ENCODE data around the gene ZBTB5. TPM values are rescaled to one million over a fixed set of nuclear protein-coding genes. Genes with fewer than 3 reads are reported as not detected.

ZBTB5 gene
- total RNA-seq, 2 experiments from 2014 or later: 10.2 TPM

DNA sequence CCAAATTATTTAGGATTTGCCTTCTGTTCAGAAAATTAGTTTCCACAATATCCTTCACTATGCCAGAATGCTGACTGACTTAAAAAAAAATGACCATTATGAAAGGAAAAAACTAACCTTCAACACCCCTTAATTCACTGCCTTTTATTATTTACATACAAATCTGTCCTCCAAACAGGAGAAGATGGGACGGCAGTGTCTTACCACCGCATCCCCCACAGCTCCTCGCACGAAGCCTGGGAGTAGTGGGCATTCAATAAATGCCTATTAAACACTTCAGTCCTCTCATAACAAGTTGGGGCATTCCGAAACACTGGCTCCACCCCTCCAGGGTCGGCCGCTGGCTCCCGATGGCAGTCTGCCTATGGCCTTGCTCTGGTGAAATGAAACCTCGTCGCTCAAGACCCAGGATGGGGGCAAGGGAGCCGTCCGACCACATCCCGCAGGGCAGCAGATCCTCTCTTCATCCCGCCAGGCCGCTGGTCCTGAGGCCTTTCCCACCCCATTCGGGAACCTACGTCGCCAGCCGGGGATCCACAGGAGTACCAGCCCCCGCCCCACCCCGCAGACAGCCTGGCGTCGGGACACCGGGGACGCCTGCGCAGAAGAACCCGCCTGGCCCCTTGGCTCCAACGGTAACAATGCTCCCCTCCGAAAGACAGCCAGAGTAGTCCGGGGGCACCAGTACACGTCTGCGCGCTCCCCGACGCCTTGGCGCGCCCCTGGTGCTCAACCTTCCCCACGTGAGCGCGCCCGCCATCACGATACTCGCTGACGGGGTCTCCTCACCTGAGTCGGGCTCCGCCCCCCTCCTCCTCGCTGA lies 613 bp downstream of the ZBTB5 start:
- H3K9me3 Mint-ChIP-seq: no peaks in the 10 kb centered on the region
- peak; percentile 63 for DNase-seq
- H3K27me3 Mint-ChIP-seq (ENCODE audit: low read depth): no peaks in the 10 kb centered on the region
- CTCF ChIA-PET: no interaction called here
- peaks cover 8% of the 10 kb centered on the region for H3K36me3 Mint-ChIP-seq (ENCODE audit: low read depth)
- H3K4me1 Mint-ChIP-seq (ENCODE audit: low read depth): peaks cover 30% of the 10 kb centered on the region
- H3K27ac Mint-ChIP-seq: peak overlapping the region; percentile 86
- H3K4me3 Mint-ChIP-seq: peak overlapping the region; percentile 93
- intact Hi-C loops (cut with micrococcal nuclease): loop anchor here (1.0 to 5.0 kb wide), 14 partner anchors 21 to 1064 kb away; partner anchors contain the start of genes EXOSC3, GRHPR, POLR1E and RNF38

- H3K27ac Mint-ChIP-seq: no peak overlapping the region
- peaks cover 8% of the 10 kb centered on the region for H3K36me3 Mint-ChIP-seq (ENCODE audit: low read depth)
- H3K27me3 Mint-ChIP-seq (ENCODE audit: low read depth): no peaks in the 10 kb centered on the region
- no peaks in the 10 kb centered on the region for H3K9me3 Mint-ChIP-seq
- CTCF ChIA-PET: interaction anchor here (0.7 to 0.9 kb wide), 2 partner anchors 22 to 23 kb away, joined by 3 read pairs; no protein-coding TSS in a partner anchor
- H3K4me3 Mint-ChIP-seq: peak overlapping the region; percentile 93
- intact Hi-C loops (cut with micrococcal nuclease): loop anchor here (2.0 kb wide), 2 partner anchors 163 to 385 kb away; no protein-coding TSS in a partner anchor
- H3K4me1 Mint-ChIP-seq (ENCODE audit: low read depth): peaks cover 31% of the 10 kb centered on the region
- DNase-seq: no peak
These were observed 1.2 kb downstream of the ZBTB5 start for GRCh38 chr9:37464006-37464405.

DNA sequence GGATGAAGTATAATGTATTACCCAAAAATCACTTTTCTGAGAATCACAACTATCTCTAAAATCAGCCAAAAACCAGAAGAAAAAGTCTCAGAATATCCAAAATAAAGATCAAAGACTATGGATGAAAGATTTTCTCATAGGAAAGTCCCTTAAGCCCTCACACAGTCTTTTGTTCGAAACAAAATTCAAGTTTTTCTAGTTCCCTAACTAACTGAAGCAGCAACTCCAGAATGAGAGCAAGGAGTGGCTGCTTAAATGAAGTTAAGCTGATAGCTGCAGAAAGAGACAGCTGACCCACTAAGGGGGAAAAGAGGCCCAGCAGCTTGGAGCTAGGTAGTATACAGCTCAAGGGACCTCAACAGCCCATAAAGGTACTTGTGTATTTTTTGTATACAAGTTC lies 8.4 kb downstream of the ZBTB5 start:
- intact Hi-C loops (cut with micrococcal nuclease): no loop called here
- no peak overlapping the region for H3K4me3 Mint-ChIP-seq
- no peak for DNase-seq
- no peaks in the 10 kb centered on the region for H3K9me3 Mint-ChIP-seq
- CTCF ChIA-PET: no interaction called here
- peaks cover 47% of the 10 kb centered on the region for H3K4me1 Mint-ChIP-seq (ENCODE audit: low read depth)
- no peak overlapping the region for H3K27ac Mint-ChIP-seq
- no peaks in the 10 kb centered on the region for H3K27me3 Mint-ChIP-seq (ENCODE audit: low read depth)
- peaks cover 3% of the 10 kb centered on the region for H3K36me3 Mint-ChIP-seq (ENCODE audit: low read depth)

GRCh38 chr9:37455884-37456647 lies 9.2 kb downstream of the ZBTB5 start:
- H3K27ac Mint-ChIP-seq: no peak overlapping the region
- intact Hi-C loops (cut with micrococcal nuclease): no loop called here
- CTCF ChIA-PET: no interaction called here
- no peaks in the 10 kb centered on the region for H3K27me3 Mint-ChIP-seq (ENCODE audit: low read depth)
- H3K36me3 Mint-ChIP-seq (ENCODE audit: low read depth): peaks cover 6% of the 10 kb centered on the region
- DNase-seq: no peak
- H3K4me3 Mint-ChIP-seq: no peak overlapping the region
- H3K9me3 Mint-ChIP-seq: no peaks in the 10 kb centered on the region
- H3K4me1 Mint-ChIP-seq (ENCODE audit: low read depth): peaks cover 50% of the 10 kb centered on the region

GRCh38 chr9:37454238-37454637 lies 11.0 kb downstream of the ZBTB5 start:
- H3K27ac Mint-ChIP-seq: no peak overlapping the region
- CTCF ChIA-PET: no interaction called here
- H3K4me1 Mint-ChIP-seq (ENCODE audit: low read depth): peaks cover 47% of the 10 kb centered on the region
- DNase-seq: no peak
- H3K9me3 Mint-ChIP-seq: no peaks in the 10 kb centered on the region
- H3K27me3 Mint-ChIP-seq (ENCODE audit: low read depth): no peaks in the 10 kb centered on the region
- H3K36me3 Mint-ChIP-seq (ENCODE audit: low read depth): peaks cover 13% of the 10 kb centered on the region
- intact Hi-C loops (cut with micrococcal nuclease): no loop called here
- H3K4me3 Mint-ChIP-seq: no peak overlapping the region

DNA sequence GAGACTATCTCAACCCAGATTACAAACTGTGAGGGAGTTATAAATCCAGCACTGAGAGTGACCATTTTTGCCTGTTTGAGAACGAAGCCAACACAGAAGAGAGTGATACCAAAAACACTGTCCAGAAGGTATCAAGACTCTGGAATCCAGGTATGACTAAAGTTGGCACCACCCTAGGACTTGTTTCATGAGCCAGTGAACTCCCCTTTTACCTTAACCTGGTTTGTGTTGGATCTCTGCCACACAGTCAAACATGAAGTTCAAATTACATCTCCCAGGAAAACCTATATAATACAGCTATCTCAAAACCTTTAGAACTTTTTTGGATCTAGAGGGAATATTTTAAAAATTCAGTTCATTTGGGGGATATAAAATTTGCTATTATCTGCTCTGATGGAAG lies 11.4 kb downstream of the ZBTB5 start:
- intact Hi-C loops (cut with micrococcal nuclease): no loop called here
- no peaks in the 10 kb centered on the region for H3K9me3 Mint-ChIP-seq
- H3K27me3 Mint-ChIP-seq (ENCODE audit: low read depth): no peaks in the 10 kb centered on the region
- CTCF ChIA-PET: no interaction called here
- H3K36me3 Mint-ChIP-seq (ENCODE audit: low read depth): peaks cover 13% of the 10 kb centered on the region
- no peak overlapping the region for H3K27ac Mint-ChIP-seq
- H3K4me3 Mint-ChIP-seq: no peak overlapping the region
- peaks cover 46% of the 10 kb centered on the region for H3K4me1 Mint-ChIP-seq (ENCODE audit: low read depth)
- no peak for DNase-seq

DNA sequence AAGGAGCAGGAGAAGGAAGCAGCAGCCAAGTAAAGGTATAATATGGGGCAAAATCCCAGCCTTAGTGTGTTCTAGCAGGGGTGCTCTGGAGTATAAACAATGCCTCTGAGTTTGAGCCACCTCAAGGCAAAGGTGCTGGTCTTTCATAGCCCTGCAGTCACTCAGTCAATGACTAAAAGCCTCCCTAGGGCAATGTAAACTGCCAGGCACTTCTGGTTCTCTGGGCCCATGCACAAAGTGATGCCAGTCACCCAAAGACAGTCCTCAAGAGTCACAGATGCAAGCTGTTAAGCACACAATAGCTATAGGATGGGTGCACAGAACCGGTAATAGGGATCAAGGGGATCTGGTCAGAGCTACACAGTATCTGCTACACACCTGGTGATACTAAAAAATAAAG lies 12.6 kb downstream of the ZBTB5 start:
- no peaks in the 10 kb centered on the region for H3K27me3 Mint-ChIP-seq (ENCODE audit: low read depth)
- H3K4me3 Mint-ChIP-seq: no peak overlapping the region
- H3K9me3 Mint-ChIP-seq: no peaks in the 10 kb centered on the region
- no peak for DNase-seq
- H3K36me3 Mint-ChIP-seq (ENCODE audit: low read depth): peaks cover 15% of the 10 kb centered on the region
- H3K27ac Mint-ChIP-seq: no peak overlapping the region
- intact Hi-C loops (cut with micrococcal nuclease): no loop called here
- H3K4me1 Mint-ChIP-seq (ENCODE audit: low read depth): peaks cover 39% of the 10 kb centered on the region
- CTCF ChIA-PET: no interaction called here

DNA sequence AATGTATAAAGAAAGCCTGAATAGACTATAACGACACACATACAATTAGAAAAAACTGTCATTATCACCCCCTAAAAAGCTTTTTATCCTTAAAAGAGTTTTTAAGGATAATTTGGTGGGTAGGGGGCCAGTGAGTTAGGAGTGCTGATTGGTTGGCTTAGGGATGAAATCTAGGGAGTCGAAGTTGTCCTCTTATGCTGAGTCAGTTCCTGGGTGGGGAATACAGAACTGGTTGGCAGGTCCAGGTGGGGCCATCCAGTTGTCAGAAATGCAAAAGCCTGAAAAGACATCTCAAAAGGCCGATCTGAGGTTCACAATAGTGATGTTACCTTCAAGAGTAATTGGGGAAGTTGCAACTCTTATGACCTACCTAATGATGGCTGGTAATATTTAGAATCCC lies 13.6 kb downstream of the ZBTB5 start:
- no peak overlapping the region for H3K27ac Mint-ChIP-seq
- intact Hi-C loops (cut with micrococcal nuclease): no loop called here

DNA sequence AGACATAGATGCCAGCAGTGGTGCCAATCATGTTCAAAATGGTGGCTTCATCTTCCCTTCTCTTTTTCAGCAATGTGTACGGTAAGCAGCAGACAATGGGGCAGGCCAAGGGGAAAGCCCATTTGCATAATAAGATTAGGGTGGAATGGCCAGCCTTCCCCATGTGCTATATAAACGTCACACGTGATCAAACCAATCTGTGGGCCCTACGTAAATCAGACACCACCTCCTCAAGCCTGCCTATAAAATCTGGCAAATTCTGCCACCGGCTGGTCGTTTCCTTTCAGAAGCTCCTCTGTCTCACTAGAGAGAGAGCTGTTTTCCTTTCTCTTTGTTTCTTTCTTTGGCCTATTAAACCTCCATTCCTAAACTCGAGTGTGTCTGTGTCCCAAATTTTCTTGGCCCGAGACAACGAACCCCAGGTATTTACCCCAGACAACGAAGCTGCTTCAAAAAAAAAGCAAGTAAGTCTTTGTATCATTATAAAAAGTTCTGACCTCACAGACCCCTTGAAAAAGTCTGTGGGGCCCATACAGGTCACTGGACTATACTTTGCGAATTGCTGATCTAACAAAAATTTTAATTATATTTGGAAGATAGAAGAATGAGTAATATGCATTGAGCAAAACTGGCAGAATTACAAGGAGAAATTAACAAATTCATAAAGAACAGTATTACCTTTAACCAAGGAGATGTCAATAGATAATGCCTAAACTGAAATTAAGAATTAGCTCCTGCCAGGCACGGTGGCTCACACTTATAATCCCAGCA lies 15.2 kb downstream of the ZBTB5 start:
- H3K36me3 Mint-ChIP-seq (ENCODE audit: low read depth): peaks cover 11% of the 10 kb centered on the region
- no peaks in the 10 kb centered on the region for H3K27me3 Mint-ChIP-seq (ENCODE audit: low read depth)
- no peak for DNase-seq
- H3K27ac Mint-ChIP-seq: no peak overlapping the region
- H3K4me1 Mint-ChIP-seq (ENCODE audit: low read depth): peaks cover 25% of the 10 kb centered on the region
- no peak overlapping the region for H3K4me3 Mint-ChIP-seq
- CTCF ChIA-PET: interaction anchor here (0.6 to 2.0 kb wide), 2 partner anchors 35 to 1199 kb away, joined by 4 to 7 read pairs; no protein-coding TSS in a partner anchor
- intact Hi-C loops (cut with micrococcal nuclease): no loop called here
- no peaks in the 10 kb centered on the region for H3K9me3 Mint-ChIP-seq

More for the DNA sequence above, 13.6 kb downstream of the ZBTB5 start:
- Mint-ChIP-seq H3K36me3 (ENCODE audit: low read depth) (peaks cover 15% of the 10 kb centered on the region), H3K4me3 (no peak overlapping the region), H3K9me3 (no peaks in the 10 kb centered on the region), H3K27me3 (ENCODE audit: low read depth) (no peaks in the 10 kb centered on the region), H3K4me1 (ENCODE audit: low read depth) (peaks cover 37% of the 10 kb centered on the region)
- no peak for DNase-seq
- CTCF ChIA-PET: no interaction called here

GRCh38 chr9:37447111-37447510 lies 18.1 kb downstream of the ZBTB5 start:
- no peak overlapping the region for H3K27ac Mint-ChIP-seq
- H3K9me3 Mint-ChIP-seq: no peaks in the 10 kb centered on the region

DNA sequence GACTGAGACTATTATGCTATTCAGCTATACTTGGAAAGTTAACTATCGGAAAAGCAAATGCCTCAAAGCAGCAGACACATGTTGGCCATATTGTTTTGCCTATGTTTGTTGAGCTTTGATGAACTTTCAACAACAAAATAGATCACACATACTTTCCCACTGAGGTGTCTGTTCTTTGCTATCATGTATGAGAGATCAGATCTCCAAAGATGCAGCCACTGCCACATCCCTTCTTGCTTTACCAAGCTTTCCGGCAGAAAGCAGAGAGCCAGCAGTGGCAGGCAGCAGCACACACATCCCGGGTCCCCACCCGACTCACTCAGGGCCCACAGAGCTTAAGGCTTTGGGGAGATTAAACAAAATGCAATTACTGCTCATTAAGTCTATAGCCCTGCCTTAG lies 18.8 kb downstream of the ZBTB5 start:
- Mint-ChIP-seq H3K27ac (no peak overlapping the region), H3K4me1 (ENCODE audit: low read depth) (peaks cover 16% of the 10 kb centered on the region), H3K9me3 (no peaks in the 10 kb centered on the region), H3K36me3 (ENCODE audit: low read depth) (peaks cover 15% of the 10 kb centered on the region), H3K4me3 (no peak overlapping the region), H3K27me3 (ENCODE audit: low read depth) (no peaks in the 10 kb centered on the region)
- CTCF ChIA-PET: interaction anchor here (1.6 kb wide), 1 partner anchor 32 kb away, joined by 3 read pairs; no protein-coding TSS in a partner anchor
- intact Hi-C loops (cut with micrococcal nuclease): no loop called here
- no peak for DNase-seq

More at GRCh38 chr9:37447111-37447510, 18.1 kb downstream of the ZBTB5 start:
- CTCF ChIA-PET: no interaction called here
- H3K36me3 Mint-ChIP-seq (ENCODE audit: low read depth): peaks cover 13% of the 10 kb centered on the region
- intact Hi-C loops (cut with micrococcal nuclease): no loop called here
- no peak for DNase-seq
- H3K27me3 Mint-ChIP-seq (ENCODE audit: low read depth): no peaks in the 10 kb centered on the region
- H3K4me3 Mint-ChIP-seq: no peak overlapping the region
- peaks cover 20% of the 10 kb centered on the region for H3K4me1 Mint-ChIP-seq (ENCODE audit: low read depth)

- Mint-ChIP-seq H3K27ac (no peak overlapping the region), H3K9me3 (no peaks in the 10 kb centered on the region), H3K4me3 (no peak overlapping the region), H3K4me1 (ENCODE audit: low read depth) (peaks cover 12% of the 10 kb centered on the region), H3K27me3 (ENCODE audit: low read depth) (no peaks in the 10 kb centered on the region), H3K36me3 (ENCODE audit: low read depth) (peaks cover 16% of the 10 kb centered on the region)
- no peak for DNase-seq
- intact Hi-C loops (cut with micrococcal nuclease): no loop called here
- CTCF ChIA-PET: interaction anchor here (1.6 kb wide), 1 partner anchor 32 kb away, joined by 3 read pairs; no protein-coding TSS in a partner anchor
These were observed 19.4 kb downstream of the ZBTB5 start for GRCh38 chr9:37445832-37446231.
